ENCODE data around the gene SEPTIN10. TPM values are rescaled to one million over a fixed set of nuclear protein-coding genes. Genes with fewer than 3 reads are reported as not detected.

Gene SEPTIN10
- total RNA-seq, 1 experiment from 2014 or later: 113 TPM

DNA sequence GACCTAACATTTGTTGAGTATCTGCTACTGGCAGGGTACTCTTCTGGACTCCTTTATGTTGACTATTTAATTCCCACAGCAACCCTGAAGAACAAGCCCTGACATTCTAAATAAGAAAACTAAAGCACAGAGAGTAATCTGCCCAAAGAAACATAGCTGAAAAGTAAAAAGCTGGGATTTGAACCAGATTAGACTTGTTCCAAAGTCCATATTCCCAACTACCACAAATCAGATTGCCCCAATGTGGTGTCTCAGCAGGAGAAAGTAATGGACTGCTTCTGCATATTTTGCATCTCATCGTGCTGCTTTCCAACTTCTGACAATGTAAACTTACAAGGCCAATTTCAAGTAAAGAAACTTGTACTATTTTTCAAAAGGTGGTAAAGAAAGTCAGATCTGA is 56.5 kb downstream of the SEPTIN10 start:
- Histone ChIP-seq H3K27ac (ENCODE audit: low read depth, low read length) (no peak overlapping the region), H3K27me3 (ENCODE audit: insufficient read depth, low read length) (no peaks in the 10 kb centered on the region), H3K9ac (ENCODE audit: low read length) (no peak overlapping the region), H3K4me2 (ENCODE audit: low read length) (no peak overlapping the region), H3K79me2 (ENCODE audit: insufficient read depth, low read length) (no peaks in the 10 kb centered on the region; the same call in 1 of the 2 replicates), H3K36me3 (ENCODE audit: control insufficient read depth in 1 of 2, insufficient read depth in 2 of 2, low read length in 2 of 2) (peaks cover 8% of the 10 kb centered on the region in 2 experiments; a peak in 3 of 4 replicates), H3K9me2 (ENCODE audit: insufficient read depth) (no peaks in the 10 kb centered on the region), H3K9me3 (ENCODE audit: control insufficient read depth in 1 of 2, insufficient read depth in 1 of 2, low read depth in 1 of 2, low read length in 2 of 2) (no peaks in the 10 kb centered on the region), H4K20me1 (ENCODE audit: insufficient read depth) (no peaks in the 10 kb centered on the region), H2AFZ (ENCODE audit: low read depth, low read length, poor library complexity, severe bottlenecking) (no peak overlapping the region), H3K4me1 (ENCODE audit: control insufficient read depth in 1 of 2, insufficient read depth in 2 of 2, low read length in 2 of 2) (peaks cover 14 to 47% of the 10 kb centered on the region in 2 experiments), H3K4me3 (replicated peaks in 1 of 2; ENCODE audit: low read depth in 1 of 2, low read length in 2 of 2) (no peak overlapping the region)
- DNase-seq (ENCODE audit: low read depth, low spot score): no peak
- ChIA-PET CTCF (no interaction called here), RAD21 (ENCODE audit: low non-redundant PET in 1 of 2, low total read pairs in 2 of 2, uncharacterized antibody in 2 of 2, unreplicated experiment in 2 of 2) (no interaction called here), POLR2A (no interaction called here)
- ATAC-seq: no peak
- TF ChIP-seq EGR1 (IDR thresholded peaks at IDR 0.05; ENCODE audit: low read depth): no peak
- TF ChIP-seq EZH2 (IDR thresholded peaks at IDR 0.05): no peak
- TF ChIP-seq SIN3A (IDR thresholded peaks at IDR 0.05; ENCODE audit: low read depth): no peak
- no peak for TF ChIP-seq JUND (IDR thresholded peaks at IDR 0.05)
- TF ChIP-seq YY1 (IDR thresholded peaks at IDR 0.05; ENCODE audit: extremely low read depth, insufficient replicate concordance, low read depth, low read length): no peak
- intact Hi-C loops (cut with micrococcal nuclease): no loop called here
- BruUV-seq (replicated peaks): no TSS peak

DNA sequence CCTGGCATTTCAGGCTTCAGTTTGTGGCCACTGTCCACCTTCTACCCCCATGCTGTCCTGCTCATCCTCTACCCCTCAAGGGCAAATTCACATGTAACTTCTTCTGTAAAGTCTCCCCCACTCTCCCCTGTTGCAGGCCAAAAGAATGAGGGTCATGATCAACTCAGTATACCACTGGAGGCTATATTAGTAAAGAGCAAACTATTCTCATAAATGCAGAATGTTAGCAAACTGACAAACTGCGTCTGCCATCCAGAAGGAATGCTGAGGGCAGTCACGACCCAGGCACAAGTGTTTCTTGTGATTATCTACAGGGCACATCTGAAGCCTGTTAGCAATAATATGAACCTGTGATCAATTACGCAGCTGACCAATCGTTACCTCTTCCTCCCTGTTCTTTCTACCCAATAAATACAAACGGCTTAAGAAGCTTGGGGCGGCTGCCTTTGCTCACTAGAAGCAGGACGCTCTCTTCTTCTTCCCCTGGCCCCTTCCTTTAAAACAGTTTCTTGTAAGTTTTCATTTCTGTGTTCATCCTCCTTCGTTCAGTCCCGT is 58.3 kb downstream of the SEPTIN10 start:
- intact Hi-C loops (cut with micrococcal nuclease): no loop called here
- TF ChIP-seq JUND (IDR thresholded peaks at IDR 0.05) (no peak), ZNF274 (IDR thresholded peaks at IDR 0.05; ENCODE audit: low read depth, low read length) (no peak), POLR2AphosphoS5 (IDR thresholded peaks at IDR 0.05; ENCODE audit: low read depth, low read length) (no peak)
- Histone ChIP-seq H2AFZ (ENCODE audit: low read depth, low read length, poor library complexity, severe bottlenecking) (no peak overlapping the region), H3K9me2 (ENCODE audit: insufficient read depth) (no peaks in the 10 kb centered on the region), H3K79me2 (ENCODE audit: insufficient read depth, low read length) (no peaks in the 10 kb centered on the region; the same call in 1 of the 2 replicates), H3K36me3 (ENCODE audit: control insufficient read depth in 1 of 2, insufficient read depth in 2 of 2, low read length in 2 of 2) (peaks cover 8% of the 10 kb centered on the region in 2 experiments; a peak in 3 of 4 replicates), H3K9me3 (ENCODE audit: control insufficient read depth in 1 of 2, insufficient read depth in 1 of 2, low read depth in 1 of 2, low read length in 2 of 2) (no peaks in the 10 kb centered on the region), H3K27me3 (ENCODE audit: insufficient read depth, low read length) (no peaks in the 10 kb centered on the region), H3K4me3 (replicated peaks in 1 of 2; ENCODE audit: low read depth in 1 of 2, low read length in 2 of 2) (no peak overlapping the region), H3K9ac (ENCODE audit: low read length) (no peak overlapping the region), H3K4me2 (ENCODE audit: low read length) (no peak overlapping the region), H3K27ac (ENCODE audit: low read depth, low read length) (no peak overlapping the region), H4K20me1 (ENCODE audit: insufficient read depth) (no peaks in the 10 kb centered on the region), H3K4me1 (ENCODE audit: control insufficient read depth in 1 of 2, insufficient read depth in 2 of 2, low read length in 2 of 2) (peaks cover 14 to 30% of the 10 kb centered on the region in 2 experiments)
- RAD21 ChIA-PET (ENCODE audit: low non-redundant PET in 1 of 2, low total read pairs in 2 of 2, uncharacterized antibody in 2 of 2, unreplicated experiment in 2 of 2): no interaction called here
- DNase-seq (ENCODE audit: low read depth, low spot score): no peak
- ATAC-seq: no peak
- POLR2A ChIA-PET: no interaction called here
- BruUV-seq (replicated peaks): no TSS peak
- CTCF ChIA-PET: interaction anchor here (1.7 kb wide), 1 partner anchor 9 kb away, joined by 8 read pairs; no protein-coding TSS in a partner anchor
